ENCODE measurements around the gene CFTR. TPM values are rescaled to one million over a fixed set of nuclear protein-coding genes. Genes with fewer than 3 reads are reported as not detected.

The CFTR gene
- total and polyA plus RNA-seq, 10 of the 15 experiments (the other 5 are each of a cell fraction or from before 2014, with no cell fraction given): 0.02 to 2.3 (median 0.21) TPM; not detected in 1

- TF ChIP-seq FOXM1 (IDR thresholded peaks at IDR 0.05; ENCODE audit: low read depth, low read length): no peak
- no peak for TF ChIP-seq ZBTB33 (IDR thresholded peaks at IDR 0.05)
- TF ChIP-seq STAT1 (conservative IDR thresholded peaks at IDR 0.05): no peak
- no peak for TF ChIP-seq SIX5 (IDR thresholded peaks at IDR 0.05; ENCODE audit: low read depth, low read length, severe bottlenecking)
- no peak for TF ChIP-seq SPI1 (IDR thresholded peaks at IDR 0.05; ENCODE audit: borderline replicate concordance, insufficient read depth, low read depth, low read length)
- no peak for TF ChIP-seq ASH2L (IDR thresholded peaks at IDR 0.05; ENCODE audit: borderline replicate concordance, low read depth)
- TF ChIP-seq NR2C2 (IDR thresholded peaks at IDR 0.05; ENCODE audit: borderline replicate concordance, control insufficient read depth, insufficient read length, low read depth): no peak
- no peak for TF ChIP-seq ESRRA (IDR thresholded peaks at IDR 0.05; ENCODE audit: low read length)
- no peak for TF ChIP-seq CREM (IDR thresholded peaks at IDR 0.05; ENCODE audit: low read depth)
- TF ChIP-seq KLF5 (IDR thresholded peaks at IDR 0.05; ENCODE audit: partially characterized antibody): no peak
- no peak for TF ChIP-seq IRF4 (IDR thresholded peaks at IDR 0.05; ENCODE audit: low read depth, low read length)
- no peak for TF ChIP-seq MAX (IDR thresholded peaks at IDR 0.05; ENCODE audit: low read depth, low read length)
- TF ChIP-seq ZZZ3 (IDR thresholded peaks at IDR 0.05; ENCODE audit: control insufficient read depth, insufficient read length, low read depth): no peak
Observed at GRCh38 chr7:117689406-117689805, 209.6 kb downstream of the CFTR start (continued).

All from GM12878 (cell line).